Measurements from ENCODE around the gene FANCG.

Gene FANCG

GRCh38 chr9:35108946-35109575, 29.3 kb upstream of the FANCG start:
- Histone ChIP-seq H3K9ac (ENCODE audit: low read depth, low read length) (no peak overlapping the region), H3K27me3 (ENCODE audit: control insufficient read depth, insufficient read depth, low read length) (no peaks in the 10 kb centered on the region), H3K9me3 (ENCODE audit: control insufficient read depth, insufficient read depth, low read length) (no peaks in the 10 kb centered on the region), H3K4me3 (ENCODE audit: low read depth, low read length) (no peak overlapping the region), H3K4me1 (ENCODE audit: control insufficient read depth, insufficient read depth, low read length) (peaks cover 9% of the 10 kb centered on the region), H3K36me3 (ENCODE audit: control insufficient read depth, insufficient read depth, low read length) (peaks cover 15% of the 10 kb centered on the region)

GRCh38 chr9:35108461-35108860, 28.7 kb upstream of the FANCG start:
- H3K36me3 ChIP-seq (ENCODE audit: control insufficient read depth, insufficient read depth, low read length) = peaks cover 15% of the 10 kb centered on the region
- no peaks in the 10 kb centered on the region for H3K9me3 ChIP-seq (ENCODE audit: control insufficient read depth, insufficient read depth, low read length)
- no peaks in the 10 kb centered on the region for H3K27me3 ChIP-seq (ENCODE audit: control insufficient read depth, insufficient read depth, low read length)
- H3K4me1 ChIP-seq (ENCODE audit: control insufficient read depth, insufficient read depth, low read length) = peaks cover 9% of the 10 kb centered on the region
- no peak overlapping the region for H3K4me3 ChIP-seq (ENCODE audit: low read depth, low read length)
- no peak overlapping the region for H3K9ac ChIP-seq (ENCODE audit: low read depth, low read length)

- peaks cover 9% of the 10 kb centered on the region for H3K4me1 ChIP-seq (ENCODE audit: control insufficient read depth, insufficient read depth, low read length)
- no peaks in the 10 kb centered on the region for H3K27me3 ChIP-seq (ENCODE audit: control insufficient read depth, insufficient read depth, low read length)
- H3K9me3 ChIP-seq (ENCODE audit: control insufficient read depth, insufficient read depth, low read length) = no peaks in the 10 kb centered on the region
- H3K36me3 ChIP-seq (ENCODE audit: control insufficient read depth, insufficient read depth, low read length) = peaks cover 15% of the 10 kb centered on the region
- no peak overlapping the region for H3K9ac ChIP-seq (ENCODE audit: low read depth, low read length)
- H3K4me3 ChIP-seq (ENCODE audit: low read depth, low read length) = no peak overlapping the region
Measured at GRCh38 chr9:35107297-35108290, 27.9 kb upstream of the FANCG start.

GRCh38 chr9:35106343-35106730, 26.6 kb upstream of the FANCG start:
- Histone ChIP-seq H3K9me3 (ENCODE audit: control insufficient read depth, insufficient read depth, low read length) (no peaks in the 10 kb centered on the region), H3K27me3 (ENCODE audit: control insufficient read depth, insufficient read depth, low read length) (no peaks in the 10 kb centered on the region), H3K36me3 (ENCODE audit: control insufficient read depth, insufficient read depth, low read length) (peaks cover 15% of the 10 kb centered on the region), H3K9ac (ENCODE audit: low read depth, low read length) (no peak overlapping the region), H3K4me1 (ENCODE audit: control insufficient read depth, insufficient read depth, low read length) (peaks cover 6% of the 10 kb centered on the region), H3K4me3 (ENCODE audit: low read depth, low read length) (no peak overlapping the region)

- Histone ChIP-seq H3K4me3 (ENCODE audit: low read depth, low read length) (no peak overlapping the region), H3K4me1 (ENCODE audit: control insufficient read depth, insufficient read depth, low read length) (peaks cover 4% of the 10 kb centered on the region), H3K27me3 (ENCODE audit: control insufficient read depth, insufficient read depth, low read length) (no peaks in the 10 kb centered on the region), H3K9ac (ENCODE audit: low read depth, low read length) (no peak overlapping the region), H3K36me3 (ENCODE audit: control insufficient read depth, insufficient read depth, low read length) (peaks cover 15% of the 10 kb centered on the region), H3K9me3 (ENCODE audit: control insufficient read depth, insufficient read depth, low read length) (no peaks in the 10 kb centered on the region)
Measured at GRCh38 chr9:35105571-35106342, 26.0 kb upstream of the FANCG start.

- H3K9ac ChIP-seq (ENCODE audit: low read depth, low read length) = no peak overlapping the region
- H3K27me3 ChIP-seq (ENCODE audit: control insufficient read depth, insufficient read depth, low read length) = no peaks in the 10 kb centered on the region
- no peaks in the 10 kb centered on the region for H3K9me3 ChIP-seq (ENCODE audit: control insufficient read depth, insufficient read depth, low read length)
- peaks cover 15% of the 10 kb centered on the region for H3K36me3 ChIP-seq (ENCODE audit: control insufficient read depth, insufficient read depth, low read length)
- H3K4me3 ChIP-seq (ENCODE audit: low read depth, low read length) = no peak overlapping the region
- peaks cover 2% of the 10 kb centered on the region for H3K4me1 ChIP-seq (ENCODE audit: control insufficient read depth, insufficient read depth, low read length)
Measured at GRCh38 chr9:35105126-35105525, 25.4 kb upstream of the FANCG start.

GRCh38 chr9:35104586-35104985, 24.8 kb upstream of the FANCG start:
- Histone ChIP-seq H3K4me1 (ENCODE audit: control insufficient read depth, insufficient read depth, low read length) (peaks cover 2% of the 10 kb centered on the region), H3K27me3 (ENCODE audit: control insufficient read depth, insufficient read depth, low read length) (no peaks in the 10 kb centered on the region), H3K4me3 (ENCODE audit: low read depth, low read length) (no peak overlapping the region), H3K9ac (ENCODE audit: low read depth, low read length) (no peak overlapping the region), H3K9me3 (ENCODE audit: control insufficient read depth, insufficient read depth, low read length) (no peaks in the 10 kb centered on the region), H3K36me3 (ENCODE audit: control insufficient read depth, insufficient read depth, low read length) (peaks cover 20% of the 10 kb centered on the region)

- Histone ChIP-seq H3K9me3 (ENCODE audit: control insufficient read depth, insufficient read depth, low read length) (no peaks in the 10 kb centered on the region), H3K27me3 (ENCODE audit: control insufficient read depth, insufficient read depth, low read length) (no peaks in the 10 kb centered on the region), H3K36me3 (ENCODE audit: control insufficient read depth, insufficient read depth, low read length) (peaks cover 20% of the 10 kb centered on the region), H3K4me1 (ENCODE audit: control insufficient read depth, insufficient read depth, low read length) (peaks cover 2% of the 10 kb centered on the region), H3K4me3 (ENCODE audit: low read depth, low read length) (peak overlapping the region; percentile 99), H3K9ac (ENCODE audit: low read depth, low read length) (no peak overlapping the region)
Measured at GRCh38 chr9:35103660-35104191, 24.0 kb upstream of the FANCG start.

- peak within 1 kb of the TSS; percentile 99 for H3K9ac ChIP-seq (ENCODE audit: low read depth, low read length)
- H3K4me1 ChIP-seq (ENCODE audit: control insufficient read depth, insufficient read depth, low read length) = peaks cover 2% of the 10 kb centered on the region
- no peaks in the 10 kb centered on the region for H3K9me3 ChIP-seq (ENCODE audit: control insufficient read depth, insufficient read depth, low read length)
- peaks cover 15% of the 10 kb centered on the region for H3K36me3 ChIP-seq (ENCODE audit: control insufficient read depth, insufficient read depth, low read length)
- no peaks in the 10 kb centered on the region for H3K27me3 ChIP-seq (ENCODE audit: control insufficient read depth, insufficient read depth, low read length)
- peak within 1 kb of the TSS; percentile 99 for H3K4me3 ChIP-seq (ENCODE audit: low read depth, low read length)
Measured at GRCh38 chr9:35102769-35103659, 23.3 kb upstream of the FANCG start, which contains the start of gene STOML2. Gene STOML2, minus strand, starts transcription at chr9:35103131. Its CDS starts 37 bp downstream, at chr9:35103094.

GRCh38 chr9:35102465-35102768, 22.7 kb upstream of the FANCG start:
- Histone ChIP-seq H3K4me1 (ENCODE audit: control insufficient read depth, insufficient read depth, low read length) (peaks cover 2% of the 10 kb centered on the region), H3K27me3 (ENCODE audit: control insufficient read depth, insufficient read depth, low read length) (no peaks in the 10 kb centered on the region), H3K36me3 (ENCODE audit: control insufficient read depth, insufficient read depth, low read length) (peaks cover 15% of the 10 kb centered on the region), H3K9me3 (ENCODE audit: control insufficient read depth, insufficient read depth, low read length) (no peaks in the 10 kb centered on the region), H3K4me3 (ENCODE audit: low read depth, low read length) (peak overlapping the region; percentile 99), H3K9ac (ENCODE audit: low read depth, low read length) (peak overlapping the region; percentile 99)

GRCh38 chr9:35097573-35097972, 17.8 kb upstream of the FANCG start:
- H3K4me3 ChIP-seq (ENCODE audit: low read depth, low read length) = no peak overlapping the region
- H3K36me3 ChIP-seq (ENCODE audit: control insufficient read depth, insufficient read depth, low read length) = peaks cover 12% of the 10 kb centered on the region
- H3K4me1 ChIP-seq (ENCODE audit: control insufficient read depth, insufficient read depth, low read length) = peaks cover 2% of the 10 kb centered on the region
- H3K27me3 ChIP-seq (ENCODE audit: control insufficient read depth, insufficient read depth, low read length) = no peaks in the 10 kb centered on the region
- H3K9me3 ChIP-seq (ENCODE audit: control insufficient read depth, insufficient read depth, low read length) = no peaks in the 10 kb centered on the region
- no peak overlapping the region for H3K9ac ChIP-seq (ENCODE audit: low read depth, low read length)

All from iPS-15b (cell line).